Measurements from ENCODE around the gene PTH2.

GRCh38 chr19:49422407-49423070 is 702 bp downstream of the PTH2 start:
- TF ChIP-seq CTCF (IDR thresholded peaks at IDR 0.05; ENCODE audit: poor library complexity): peak; percentile 33
- TF ChIP-seq EZH2 (IDR thresholded peaks at IDR 0.05; ENCODE audit: borderline replicate concordance): peak; percentile 89
